HG03060 (cell line): ENCODE results near the gene NCBP1.

ENCODE experiments used
- ATAC-seq: cut with Tn5 transposase; IDR thresholded peaks from one replicate; pipeline ENCODE4 v1.9.1; 2021; ENCODE audit warnings: low read depth, moderate number of reproducible peaks; ENCODE audit not compliant: unreplicated experiment

NCBP1 gene

DNA sequence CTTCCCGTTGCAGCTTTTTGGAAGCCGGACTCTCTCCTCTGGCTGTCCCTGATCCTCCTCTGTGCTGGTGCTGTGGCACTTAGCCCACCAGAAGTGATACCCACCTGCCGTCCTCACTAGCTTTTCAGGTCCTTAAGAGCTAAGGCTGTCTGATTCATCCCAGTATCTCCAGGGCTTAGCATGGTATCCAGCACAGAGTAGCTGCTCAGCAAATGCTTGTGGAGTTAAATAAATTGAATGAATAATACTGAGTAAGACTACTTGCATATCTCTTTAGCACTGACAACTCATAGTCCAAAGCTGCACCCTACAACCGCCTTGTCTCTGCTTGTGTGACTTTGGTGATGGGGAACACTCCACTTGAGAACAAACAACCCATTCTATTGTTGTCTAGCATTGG lies 71.2 kb downstream of the NCBP1 start:
- no peak for ATAC-seq

GRCh38 chr9:97705354-97705950 lies 71.8 kb downstream of the NCBP1 start:
- ATAC-seq, result no peak

GRCh38 chr9:97706246-97706645 lies 72.6 kb downstream of the NCBP1 start:
- ATAC-seq, result no peak

- ATAC-seq, result no peak
Measured at GRCh38 chr9:97710356-97711222, 77.0 kb downstream of the NCBP1 start.

- ATAC-seq, result no peak
Measured at GRCh38 chr9:97711223-97711626, 77.6 kb downstream of the NCBP1 start.

DNA sequence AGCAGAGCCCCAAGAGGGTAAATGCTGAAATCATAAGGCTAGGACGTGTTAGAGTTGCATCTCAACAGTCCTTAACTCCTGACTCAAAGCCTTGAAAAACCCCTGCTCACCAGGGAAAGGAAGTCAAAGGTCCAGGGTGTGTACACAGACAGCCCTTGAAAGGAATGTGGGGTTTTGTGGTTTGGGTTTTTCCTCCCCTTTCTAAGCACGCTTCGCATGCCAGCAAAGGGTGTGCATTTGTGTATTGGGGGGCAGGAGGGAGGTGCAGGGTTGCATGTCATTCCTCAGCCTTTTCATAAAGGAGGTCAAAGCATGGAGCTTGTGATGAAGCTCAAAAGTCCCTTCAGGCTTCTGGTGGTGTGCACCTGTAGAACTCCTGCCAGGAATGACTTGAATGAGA lies 80.8 kb downstream of the NCBP1 start:
- no peak for ATAC-seq

DNA sequence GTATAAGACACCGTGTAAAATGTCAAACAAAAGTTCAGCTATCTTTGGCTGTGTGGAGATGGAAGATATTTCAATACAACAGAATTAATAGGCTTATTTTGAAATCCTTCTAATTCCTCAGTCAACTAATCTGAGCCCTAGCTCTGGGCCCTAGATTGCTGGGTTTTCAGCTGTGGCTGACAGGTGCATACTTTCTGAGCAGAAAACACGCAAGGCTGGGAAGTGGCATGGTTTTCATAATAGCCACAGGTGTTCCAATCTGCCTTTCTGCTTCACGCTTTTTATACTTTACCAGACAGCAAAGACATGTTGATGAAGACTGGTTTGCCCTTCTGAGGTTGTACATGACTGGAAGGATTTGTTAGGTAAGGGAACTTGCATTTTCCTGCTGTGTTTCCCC lies 84.2 kb downstream of the NCBP1 start:
- no peak for ATAC-seq

DNA sequence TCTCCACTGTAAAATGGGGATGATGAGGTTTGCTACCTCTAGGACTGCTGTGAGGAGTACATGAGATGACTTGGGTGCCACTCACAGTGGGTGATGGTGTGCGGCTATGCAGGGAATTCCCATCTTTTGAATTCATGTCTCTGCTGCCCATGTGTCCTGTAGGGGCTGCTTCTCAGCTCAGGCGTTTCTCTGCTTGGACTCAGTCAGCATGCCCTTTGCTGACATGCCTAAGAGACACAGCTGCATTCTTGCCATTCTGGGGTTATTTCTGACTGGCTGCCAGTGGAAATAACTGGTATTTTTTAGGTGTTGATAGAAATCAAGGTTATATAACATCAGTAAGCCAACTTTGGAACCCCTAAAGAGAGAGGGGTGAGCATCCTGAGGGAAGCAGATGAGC lies 87.8 kb downstream of the NCBP1 start:
- no peak for ATAC-seq

DNA sequence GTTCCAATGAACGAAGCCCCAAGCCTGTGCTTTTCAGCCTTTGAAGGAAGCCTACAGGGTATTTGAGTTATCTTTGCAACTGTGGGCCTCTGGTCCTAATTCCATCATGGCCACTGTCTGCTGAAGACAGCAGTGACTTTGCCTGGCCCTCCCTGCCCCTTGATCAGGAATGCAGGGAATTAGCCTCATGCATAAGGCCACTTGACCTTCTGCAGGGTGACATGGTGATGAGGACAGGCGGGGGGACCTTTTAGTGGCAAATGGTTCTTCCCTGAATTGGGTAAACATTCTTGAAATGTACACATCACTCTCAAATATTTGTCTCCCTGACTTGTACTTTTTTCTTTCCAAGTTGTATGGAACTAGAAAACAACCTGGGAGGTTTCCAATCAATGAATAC lies 88.7 kb downstream of the NCBP1 start:
- ATAC-seq, result no peak
